ENCODE measurements around the gene ADARB2.

ADARB2 gene

DNA sequence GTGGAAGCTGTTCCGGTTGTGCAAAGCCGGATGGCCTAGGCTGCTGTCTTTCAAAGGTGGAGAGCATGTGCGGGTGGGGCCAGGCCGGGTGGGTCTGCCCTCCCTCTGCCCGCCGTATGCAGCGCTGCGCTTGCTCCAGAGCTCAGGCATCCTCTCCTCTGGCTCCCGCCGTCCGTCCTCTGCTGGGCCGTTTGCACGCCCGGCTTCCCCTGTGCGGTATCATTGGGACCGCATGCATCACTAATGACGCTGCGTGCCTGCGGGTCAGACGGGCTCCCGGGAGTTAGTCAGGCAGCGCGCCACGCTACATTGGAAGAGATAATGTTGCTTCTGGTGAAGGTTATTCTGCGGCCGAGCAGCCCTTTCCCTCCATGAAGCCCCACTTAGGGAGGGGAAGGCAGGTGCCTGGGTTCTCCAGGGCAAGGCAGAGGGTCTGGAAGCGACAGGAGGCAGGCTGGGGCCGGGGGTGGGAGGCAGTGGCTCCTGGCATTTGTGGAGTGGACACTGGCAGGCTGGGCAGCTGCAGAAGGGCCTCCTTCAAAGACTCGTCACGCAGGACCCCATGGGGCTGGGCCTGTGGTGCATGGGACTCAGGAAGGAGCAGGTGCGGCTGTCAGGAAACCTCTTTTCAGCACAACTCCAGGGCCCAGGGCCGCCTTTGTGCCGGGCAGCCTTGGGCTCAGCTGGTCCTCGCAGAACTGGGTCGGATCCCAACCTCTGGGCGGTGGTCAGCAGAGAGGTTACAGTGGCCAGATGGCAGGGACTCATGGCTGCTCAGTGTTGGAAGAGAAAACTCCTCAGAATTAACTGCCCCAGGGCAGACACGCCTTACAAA, 362.6 kb downstream of the ADARB2 start:
- H3K27me3 ChIP-seq (ENCODE audit: insufficient read depth, poor library complexity, severe bottlenecking) = no peaks in the 10 kb centered on the region
- H3K4me3 ChIP-seq (replicated peaks; ENCODE audit: insufficient read depth, low read length) = no peak overlapping the region
- no peak overlapping the region for H3K27ac ChIP-seq (replicated peaks)
- TF ChIP-seq POLR2AphosphoS5 (IDR thresholded peaks at IDR 0.05; ENCODE audit: low read depth) (no peak), GABPA (IDR thresholded peaks at IDR 0.05; ENCODE audit: low read depth) (no peak), SPI1 (IDR thresholded peaks at IDR 0.05; ENCODE audit: borderline replicate concordance, low read depth) (no peak)
- TF ChIP-seq, protein P1, sequence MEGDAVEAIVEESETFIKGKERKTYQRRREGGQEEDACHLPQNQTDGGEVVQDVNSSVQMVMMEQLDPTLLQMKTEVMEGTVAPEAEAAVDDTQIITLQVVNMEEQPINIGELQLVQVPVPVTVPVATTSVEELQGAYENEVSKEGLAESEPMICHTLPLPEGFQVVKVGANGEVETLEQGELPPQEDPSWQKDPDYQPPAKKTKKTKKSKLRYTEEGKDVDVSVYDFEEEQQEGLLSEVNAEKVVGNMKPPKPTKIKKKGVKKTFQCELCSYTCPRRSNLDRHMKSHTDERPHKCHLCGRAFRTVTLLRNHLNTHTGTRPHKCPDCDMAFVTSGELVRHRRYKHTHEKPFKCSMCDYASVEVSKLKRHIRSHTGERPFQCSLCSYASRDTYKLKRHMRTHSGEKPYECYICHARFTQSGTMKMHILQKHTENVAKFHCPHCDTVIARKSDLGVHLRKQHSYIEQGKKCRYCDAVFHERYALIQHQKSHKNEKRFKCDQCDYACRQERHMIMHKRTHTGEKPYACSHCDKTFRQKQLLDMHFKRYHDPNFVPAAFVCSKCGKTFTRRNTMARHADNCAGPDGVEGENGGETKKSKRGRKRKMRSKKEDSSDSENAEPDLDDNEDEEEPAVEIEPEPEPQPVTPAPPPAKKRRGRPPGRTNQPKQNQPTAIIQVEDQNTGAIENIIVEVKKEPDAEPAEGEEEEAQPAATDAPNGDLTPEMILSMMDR (IDR thresholded peaks at IDR 0.05; ENCODE audit: insufficient read depth, low read length) = no peak
- TF ChIP-seq, protein P2, sequence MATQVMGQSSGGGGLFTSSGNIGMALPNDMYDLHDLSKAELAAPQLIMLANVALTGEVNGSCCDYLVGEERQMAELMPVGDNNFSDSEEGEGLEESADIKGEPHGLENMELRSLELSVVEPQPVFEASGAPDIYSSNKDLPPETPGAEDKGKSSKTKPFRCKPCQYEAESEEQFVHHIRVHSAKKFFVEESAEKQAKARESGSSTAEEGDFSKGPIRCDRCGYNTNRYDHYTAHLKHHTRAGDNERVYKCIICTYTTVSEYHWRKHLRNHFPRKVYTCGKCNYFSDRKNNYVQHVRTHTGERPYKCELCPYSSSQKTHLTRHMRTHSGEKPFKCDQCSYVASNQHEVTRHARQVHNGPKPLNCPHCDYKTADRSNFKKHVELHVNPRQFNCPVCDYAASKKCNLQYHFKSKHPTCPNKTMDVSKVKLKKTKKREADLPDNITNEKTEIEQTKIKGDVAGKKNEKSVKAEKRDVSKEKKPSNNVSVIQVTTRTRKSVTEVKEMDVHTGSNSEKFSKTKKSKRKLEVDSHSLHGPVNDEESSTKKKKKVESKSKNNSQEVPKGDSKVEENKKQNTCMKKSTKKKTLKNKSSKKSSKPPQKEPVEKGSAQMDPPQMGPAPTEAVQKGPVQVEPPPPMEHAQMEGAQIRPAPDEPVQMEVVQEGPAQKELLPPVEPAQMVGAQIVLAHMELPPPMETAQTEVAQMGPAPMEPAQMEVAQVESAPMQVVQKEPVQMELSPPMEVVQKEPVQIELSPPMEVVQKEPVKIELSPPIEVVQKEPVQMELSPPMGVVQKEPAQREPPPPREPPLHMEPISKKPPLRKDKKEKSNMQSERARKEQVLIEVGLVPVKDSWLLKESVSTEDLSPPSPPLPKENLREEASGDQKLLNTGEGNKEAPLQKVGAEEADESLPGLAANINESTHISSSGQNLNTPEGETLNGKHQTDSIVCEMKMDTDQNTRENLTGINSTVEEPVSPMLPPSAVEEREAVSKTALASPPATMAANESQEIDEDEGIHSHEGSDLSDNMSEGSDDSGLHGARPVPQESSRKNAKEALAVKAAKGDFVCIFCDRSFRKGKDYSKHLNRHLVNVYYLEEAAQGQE (IDR thresholded peaks at IDR 0.05; ENCODE audit: insufficient replicate concordance, low read depth) = no peak
- no peak for DNase-seq (ENCODE audit: low read depth in 1 of 2, low spot score in 1 of 2)

DNA sequence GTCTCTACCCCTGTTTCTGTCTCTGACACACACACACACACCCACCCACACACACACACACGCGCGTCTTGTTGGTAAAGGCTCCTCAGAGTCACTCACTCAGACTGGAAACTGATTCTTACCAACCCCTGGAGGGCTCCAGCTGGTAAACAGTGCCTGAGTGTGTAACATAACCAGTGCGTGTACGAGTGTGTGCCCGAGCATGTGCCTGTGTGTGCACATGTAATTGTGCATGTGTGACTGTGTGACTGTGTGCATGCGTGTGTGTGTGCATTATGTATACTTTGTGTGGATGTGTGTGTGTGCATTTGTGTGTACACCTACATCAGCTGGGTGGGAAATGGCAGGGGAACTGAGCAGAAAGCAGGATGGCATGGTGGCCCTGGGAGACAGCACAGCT, 364.0 kb downstream of the ADARB2 start:
- Histone ChIP-seq H3K4me3 (replicated peaks; ENCODE audit: insufficient read depth, low read length) (no peak overlapping the region), H3K27ac (replicated peaks) (no peak overlapping the region), H3K27me3 (ENCODE audit: insufficient read depth, poor library complexity, severe bottlenecking) (no peaks in the 10 kb centered on the region)
- no peak for DNase-seq (ENCODE audit: low read depth in 1 of 2, low spot score in 1 of 2)
- no peak for TF ChIP-seq SPI1 (IDR thresholded peaks at IDR 0.05; ENCODE audit: borderline replicate concordance, low read depth)
- TF ChIP-seq POLR2AphosphoS5 (IDR thresholded peaks at IDR 0.05; ENCODE audit: low read depth) = no peak
- TF ChIP-seq, protein P1 (IDR thresholded peaks at IDR 0.05; ENCODE audit: insufficient read depth, low read length) = no peak
- no peak for TF ChIP-seq GABPA (IDR thresholded peaks at IDR 0.05; ENCODE audit: low read depth)
- TF ChIP-seq, protein P2 (IDR thresholded peaks at IDR 0.05; ENCODE audit: insufficient replicate concordance, low read depth) = no peak

DNA sequence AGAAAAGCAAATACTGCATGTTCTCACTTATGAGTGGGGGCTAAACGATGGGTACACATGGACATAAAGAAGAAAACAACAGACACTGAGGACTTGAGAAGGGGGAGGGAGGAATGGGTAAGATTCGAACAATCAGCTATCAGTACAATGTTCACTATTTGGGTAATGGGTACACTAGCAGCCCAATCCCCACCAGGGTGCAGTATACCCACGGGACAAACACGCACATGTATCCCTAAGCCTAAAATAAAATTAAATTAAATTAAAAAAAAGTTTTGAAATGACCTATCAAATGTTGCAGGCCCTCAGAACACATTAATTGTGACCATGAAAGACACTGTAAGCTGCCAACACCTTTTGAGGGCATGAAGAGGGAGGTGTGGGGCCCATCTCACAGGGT, 365.1 kb downstream of the ADARB2 start:
- Histone ChIP-seq H3K27me3 (ENCODE audit: insufficient read depth, poor library complexity, severe bottlenecking) (no peaks in the 10 kb centered on the region), H3K4me3 (replicated peaks; ENCODE audit: insufficient read depth, low read length) (no peak overlapping the region), H3K27ac (replicated peaks) (no peak overlapping the region)
- TF ChIP-seq, protein P2 (IDR thresholded peaks at IDR 0.05; ENCODE audit: insufficient replicate concordance, low read depth) = no peak
- TF ChIP-seq, protein P1 (IDR thresholded peaks at IDR 0.05; ENCODE audit: insufficient read depth, low read length) = no peak
- TF ChIP-seq SPI1 (IDR thresholded peaks at IDR 0.05; ENCODE audit: borderline replicate concordance, low read depth) = no peak
- no peak for TF ChIP-seq GABPA (IDR thresholded peaks at IDR 0.05; ENCODE audit: low read depth)
- no peak for DNase-seq (ENCODE audit: low read depth in 1 of 2, low spot score in 1 of 2)

Data from HL-60 (cell line).